GM18498 (cell line): ENCODE data around the gene NACAD.
"Not testable (repeated sequence)": the region's sequence is repeated elsewhere in the genome, so short reads cannot be mapped to it uniquely, and the experiment has no call there.

Source experiments
- ATAC-seq: cut with Tn5 transposase; IDR thresholded peaks from one replicate; pipeline ENCODE4 v1.9.1; 2021; ENCODE audit warnings: mild to moderate bottlenecking, moderate library complexity; ENCODE audit not compliant: unreplicated experiment

The NACAD gene

DNA sequence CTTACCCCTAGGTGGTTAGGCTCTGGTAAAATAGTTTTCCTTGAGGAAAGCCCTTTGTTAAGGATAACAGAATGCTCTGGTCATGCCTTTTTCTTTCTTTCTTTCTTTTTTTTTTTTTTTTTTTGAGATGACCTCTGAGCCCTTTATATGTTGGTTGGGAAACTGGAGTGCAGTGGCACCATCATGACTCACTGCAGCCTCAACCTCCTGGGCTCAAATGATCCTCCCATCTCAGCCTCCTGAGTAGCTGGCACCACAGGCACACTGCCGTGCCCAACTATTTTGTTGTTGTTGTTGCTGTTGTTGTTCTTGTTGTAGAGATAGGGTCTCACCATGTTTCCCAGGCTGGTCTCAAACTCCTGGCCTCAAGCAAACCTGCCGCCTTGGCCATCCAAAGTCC is 27.4 kb downstream of the NACAD start:
- ATAC-seq, result no peak

DNA sequence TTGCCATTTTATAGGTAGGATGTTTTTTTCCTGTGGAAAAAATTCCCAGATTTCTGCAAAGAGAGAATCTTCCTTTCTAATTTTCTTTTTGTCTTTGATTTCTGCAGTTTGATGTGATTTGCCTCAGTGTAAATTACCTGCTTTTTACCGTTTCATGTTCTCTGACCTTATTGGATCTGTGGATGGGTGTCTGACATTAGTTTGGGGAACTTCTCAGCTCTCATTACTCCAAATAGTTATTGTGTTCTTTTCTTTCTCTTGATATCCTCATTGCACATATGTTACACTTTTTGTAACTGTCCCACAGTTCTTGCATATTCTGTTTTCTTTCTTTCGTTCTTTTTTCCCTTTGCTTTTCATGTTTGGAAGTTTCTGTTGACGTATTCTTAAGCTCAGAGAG is 28.5 kb downstream of the NACAD start:
- ATAC-seq, result no peak

DNA sequence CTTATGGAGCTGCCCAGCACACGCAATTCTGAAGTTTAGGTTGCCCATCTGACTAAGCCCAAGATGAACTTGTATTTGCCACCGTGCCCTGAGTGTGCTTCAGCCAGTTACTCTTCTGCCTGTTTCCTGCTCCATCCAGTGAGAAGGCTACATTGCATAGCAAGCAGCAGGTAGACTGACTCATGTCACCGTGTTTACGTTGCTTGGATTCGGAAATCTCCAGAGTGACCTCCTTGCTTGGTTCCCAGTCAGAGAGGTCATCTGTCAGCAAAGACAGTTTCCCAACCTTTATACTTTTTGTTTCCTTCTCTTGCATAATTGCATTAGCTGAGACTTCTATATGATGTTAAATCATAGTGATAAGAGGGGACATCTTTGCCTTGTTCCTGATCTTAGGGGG is 30.9 kb downstream of the NACAD start:
- ATAC-seq, result no peak

DNA sequence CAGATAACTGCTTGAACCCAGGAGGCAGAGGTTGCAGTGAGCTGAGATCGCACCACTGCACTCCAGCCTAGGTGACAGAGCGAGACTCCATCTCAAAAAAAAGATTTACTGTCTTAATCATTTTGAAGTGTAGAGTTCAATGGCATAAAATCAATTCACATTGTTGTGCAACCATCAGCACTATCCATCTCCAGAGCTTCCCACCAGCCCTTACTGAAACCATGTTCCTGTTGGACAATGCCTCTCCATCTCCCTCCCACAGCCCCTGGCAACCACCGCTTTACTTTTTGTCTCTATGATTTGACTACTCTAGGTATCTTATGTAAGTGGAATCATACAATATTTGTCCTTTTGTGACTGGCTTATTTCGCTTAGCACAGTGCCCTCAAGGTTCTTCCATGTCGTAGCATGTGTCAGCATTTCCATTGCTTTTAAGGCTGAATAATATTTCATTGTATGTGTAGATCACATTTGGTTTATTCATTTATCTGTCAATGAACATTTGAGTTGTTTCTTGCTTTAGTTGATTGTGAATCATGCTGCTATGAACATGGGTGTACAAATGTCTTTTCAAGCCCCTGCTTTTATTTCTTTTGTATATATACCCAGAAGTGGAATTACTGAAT is 33.1 kb downstream of the NACAD start:
- ATAC-seq, result no peak

DNA sequence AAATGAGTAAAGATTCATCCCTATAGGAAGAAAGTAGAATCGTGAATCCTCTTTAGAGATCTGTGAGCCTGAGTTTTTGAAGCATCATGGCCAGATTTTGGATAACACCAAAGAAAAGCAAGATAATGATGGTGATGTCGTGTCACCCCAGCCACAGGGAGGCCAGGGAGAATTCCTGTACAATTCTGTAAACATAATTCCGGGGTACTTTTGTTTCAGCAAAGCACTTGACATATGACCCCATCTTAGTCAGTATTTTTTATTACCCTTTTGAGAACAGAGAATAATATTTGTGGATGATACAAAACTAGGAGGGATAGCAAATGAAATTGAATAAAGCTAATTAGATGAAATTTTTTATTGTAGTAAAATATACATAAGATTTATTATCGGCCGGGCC is 33.8 kb downstream of the NACAD start:
- ATAC-seq, result no peak

DNA sequence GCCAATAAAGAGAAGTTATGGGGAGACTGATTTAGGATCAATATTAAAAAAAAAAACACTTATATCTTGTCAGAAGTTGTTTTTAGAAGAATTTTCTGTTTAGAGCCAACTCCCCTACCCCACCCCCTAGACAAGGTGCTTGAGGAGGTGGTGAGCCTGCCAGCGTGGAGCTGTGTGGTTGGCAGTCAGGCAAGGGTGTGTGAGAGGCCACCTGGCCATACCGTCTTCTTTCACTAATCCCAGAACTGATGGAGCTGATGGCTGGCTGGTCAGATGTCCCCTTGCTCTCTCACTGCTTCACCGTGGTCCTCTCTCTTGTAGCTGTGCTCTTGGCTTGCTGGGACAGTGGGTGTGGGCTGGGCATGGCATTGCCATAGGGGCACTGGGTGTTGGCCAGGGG is 34.3 kb downstream of the NACAD start:
- ATAC-seq, result no peak

DNA sequence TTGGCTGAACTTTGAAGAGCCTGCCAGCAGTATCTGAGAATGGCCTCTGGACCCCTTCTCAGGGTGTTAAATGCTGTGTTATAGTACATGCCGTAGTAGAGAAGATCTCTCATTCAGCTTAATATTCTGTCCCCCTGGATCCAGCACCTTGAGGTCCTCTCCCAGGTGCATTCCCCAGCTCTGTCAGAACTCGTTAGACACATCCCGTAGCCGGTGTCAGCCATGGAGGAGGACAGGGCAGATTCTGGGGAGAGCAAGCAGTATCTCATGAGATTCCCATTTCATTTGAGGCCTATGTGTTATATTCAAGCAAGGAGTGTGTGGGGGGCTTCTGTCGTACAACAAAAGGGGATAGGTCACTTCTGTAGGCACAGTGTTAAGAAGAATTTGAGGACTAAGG is 34.8 kb downstream of the NACAD start:
- ATAC-seq, result no peak

DNA sequence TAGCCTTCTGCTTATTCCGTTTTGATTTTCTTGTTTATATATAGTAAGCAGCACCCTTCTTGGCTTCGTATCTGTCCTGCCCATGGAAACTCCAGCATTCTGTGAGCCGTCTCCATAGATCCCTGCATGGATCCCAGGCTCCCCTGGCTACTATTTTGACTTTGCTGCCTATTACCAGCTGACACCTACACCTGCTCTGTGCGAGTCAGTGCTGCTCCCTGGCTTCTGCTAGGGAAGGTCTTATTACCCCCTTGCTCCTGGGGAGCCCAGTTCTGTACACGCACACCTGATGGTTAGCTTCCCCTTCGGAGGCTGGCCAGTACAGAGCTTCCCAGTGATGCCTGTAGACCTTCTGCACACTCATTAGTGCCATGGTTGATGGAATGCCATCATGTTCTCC is 35.4 kb downstream of the NACAD start:
- ATAC-seq, result no peak

DNA sequence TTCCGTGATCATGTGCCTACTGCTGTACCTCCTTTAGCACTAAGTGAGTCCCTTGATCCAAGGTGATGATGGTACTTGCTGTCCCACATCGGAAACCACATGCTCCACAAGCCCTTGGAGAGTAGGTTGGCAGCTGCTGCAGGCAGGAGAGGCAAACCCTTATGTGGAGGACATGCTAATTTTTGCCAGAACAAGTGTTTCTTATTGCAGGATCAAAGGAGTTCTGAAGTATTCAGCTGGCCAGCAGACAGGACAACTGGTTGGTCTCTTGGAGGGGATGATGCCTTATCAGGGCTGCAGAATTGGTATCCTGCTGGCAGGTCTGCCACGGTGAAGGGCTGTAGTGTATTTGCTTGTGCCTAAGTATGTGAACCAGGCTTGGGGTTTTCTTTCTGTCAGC is 36.8 kb downstream of the NACAD start:
- ATAC-seq, result no peak

DNA sequence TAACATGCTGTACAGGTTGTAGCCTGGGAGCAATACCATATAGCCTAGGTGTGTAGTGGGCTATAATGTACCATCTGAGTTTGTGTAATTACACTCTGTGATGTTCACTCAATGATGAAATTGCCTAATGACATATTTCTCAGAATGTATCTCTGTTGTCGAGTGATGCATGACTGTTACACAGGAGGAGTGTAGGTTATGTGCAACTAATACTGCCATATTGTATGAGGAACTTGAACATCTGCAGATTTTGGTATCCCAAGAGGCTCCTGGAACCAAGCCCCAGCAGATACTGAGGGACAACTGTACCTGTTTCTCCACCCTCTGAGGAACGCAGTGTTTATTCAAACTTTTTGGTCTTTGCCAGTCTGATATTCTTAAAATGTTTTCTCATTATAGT is 38.6 kb downstream of the NACAD start:
- ATAC-seq, result no peak

DNA sequence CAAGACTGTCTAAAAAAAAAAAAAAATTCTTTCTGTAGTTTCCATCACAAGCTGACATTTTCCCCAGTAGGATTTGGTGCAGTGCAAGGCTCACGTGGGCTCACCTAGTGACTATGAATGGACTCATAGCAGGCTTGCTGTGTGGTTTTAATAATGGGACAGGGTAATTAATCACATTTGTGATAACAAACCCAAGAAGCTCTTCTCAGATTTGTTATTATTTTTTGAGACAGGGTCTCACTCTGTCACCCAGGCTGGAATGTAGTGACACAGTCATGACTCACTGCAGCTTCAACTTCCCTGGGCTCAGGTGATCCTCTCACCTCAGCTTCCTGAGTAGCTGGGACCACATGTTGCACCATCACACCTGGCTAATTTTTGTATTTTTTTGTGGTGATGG is 40.0 kb downstream of the NACAD start:
- ATAC-seq, result no peak

DNA sequence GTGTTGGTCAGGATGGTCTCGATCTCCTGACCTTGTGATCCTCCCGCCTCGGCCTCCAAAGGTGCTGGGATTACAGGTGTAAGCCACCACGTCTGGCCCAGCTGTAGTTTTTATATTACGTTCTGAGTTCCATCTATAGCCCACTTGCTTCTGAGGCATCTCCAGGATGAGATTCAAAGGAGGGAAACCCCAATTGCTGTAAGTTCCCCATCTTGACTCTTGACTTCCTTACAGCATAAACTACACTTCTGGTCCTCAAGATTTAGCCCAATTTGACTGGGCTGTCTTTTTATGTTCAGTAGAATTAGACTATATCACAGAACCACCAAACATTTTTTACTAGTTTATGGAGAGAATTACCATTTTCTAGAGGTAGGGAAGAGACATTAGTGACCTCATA is 44.4 kb downstream of the NACAD start:
- no peak for ATAC-seq

DNA sequence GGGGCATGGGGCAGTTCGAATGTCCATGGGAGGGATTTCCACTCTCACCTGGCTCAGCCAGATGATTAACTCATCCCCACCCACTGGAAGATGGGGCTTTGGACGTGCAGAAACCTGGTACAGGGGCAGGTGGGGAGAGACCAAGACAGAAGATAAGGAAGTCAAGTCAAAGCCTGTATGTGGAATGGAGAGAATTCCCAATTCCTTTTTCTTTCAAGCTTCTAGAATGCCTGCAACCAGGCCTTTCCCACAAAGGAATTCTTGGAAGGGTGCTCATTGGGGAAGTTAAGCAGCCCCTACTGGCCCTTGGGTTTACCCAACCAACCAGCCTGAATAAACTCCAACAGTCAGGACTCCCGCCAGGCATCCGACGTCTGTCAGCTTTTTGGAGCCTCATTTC is 49.7 kb downstream of the NACAD start:
- ATAC-seq, result no peak

DNA sequence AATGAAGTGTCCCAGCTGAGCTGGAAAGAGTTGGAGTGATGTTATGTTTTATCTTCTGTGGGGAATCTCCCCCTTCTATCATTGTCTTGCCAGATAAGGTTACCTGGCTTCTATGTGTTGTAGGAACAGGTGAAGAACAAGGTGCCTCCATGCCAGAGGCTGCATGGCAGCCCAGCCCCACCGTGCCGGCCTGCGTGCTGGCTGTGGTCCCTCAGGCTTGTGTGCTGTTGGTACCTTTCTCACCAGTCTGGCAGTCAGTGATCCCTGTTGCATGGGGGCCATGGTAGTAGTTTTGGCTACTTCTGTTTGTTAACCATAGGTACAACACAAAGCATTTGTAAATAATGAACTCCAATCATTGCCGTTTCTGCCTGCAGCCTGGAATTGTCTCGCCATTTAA is 50.9 kb downstream of the NACAD start:
- ATAC-seq, result no peak

DNA sequence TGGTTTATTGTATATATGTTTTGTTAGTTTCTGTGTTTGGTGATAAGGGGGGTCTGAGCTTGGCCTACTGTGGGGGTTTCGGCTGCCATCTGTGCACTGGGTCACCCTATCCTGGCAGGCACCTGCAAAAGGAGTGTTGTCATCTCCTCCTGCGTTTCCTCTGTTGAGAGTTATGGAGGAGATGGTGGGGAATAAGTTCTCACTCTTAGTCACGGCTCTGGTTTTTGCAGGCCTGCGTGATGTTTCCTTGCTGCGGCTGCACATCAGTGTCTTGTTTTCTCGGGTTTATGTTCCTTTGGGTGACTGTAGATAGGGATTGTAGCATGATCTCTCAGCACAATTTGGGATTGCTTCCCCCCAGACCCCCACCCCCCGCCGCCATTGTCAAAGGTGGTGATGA is 52.0 kb downstream of the NACAD start:
- no peak for ATAC-seq

DNA sequence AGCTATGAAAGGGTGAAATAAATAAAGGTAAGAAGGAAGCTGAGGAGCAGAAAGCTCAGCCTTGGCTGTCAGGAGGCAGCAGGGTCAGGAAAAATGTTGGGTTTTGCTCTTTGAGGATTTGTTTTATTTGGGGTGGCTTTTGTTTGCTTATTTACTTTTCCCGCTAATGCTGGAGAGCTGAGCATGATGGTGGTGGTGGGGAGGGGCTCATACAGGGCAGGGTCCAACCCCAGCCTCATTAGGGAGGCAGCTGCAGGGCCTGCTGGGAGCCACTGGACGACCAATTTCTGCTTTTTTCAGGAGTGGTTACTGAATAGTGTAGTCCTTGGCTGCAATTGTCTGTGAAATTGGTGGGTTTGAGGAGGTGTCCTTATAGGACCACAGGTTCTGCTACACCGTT is 52.5 kb downstream of the NACAD start:
- no peak for ATAC-seq

DNA sequence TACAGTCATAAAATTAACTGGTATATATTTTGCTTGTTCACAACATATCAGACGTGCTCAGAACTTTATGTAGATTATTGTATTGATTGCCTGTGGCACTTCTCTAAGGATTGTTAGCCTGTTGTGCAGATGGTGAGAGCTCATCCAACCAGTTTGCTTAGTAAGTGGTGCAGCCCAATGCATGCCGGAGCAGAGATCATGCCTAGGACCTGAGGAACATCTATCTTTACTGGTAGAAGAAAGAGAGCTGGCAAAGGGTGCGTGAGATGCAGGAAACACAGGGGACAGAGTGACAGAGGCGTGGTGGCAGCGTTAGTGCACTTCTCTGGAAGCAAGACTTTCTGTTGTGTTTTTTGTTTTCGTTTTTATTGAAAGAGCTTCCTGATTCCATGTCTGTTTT is 52.9 kb downstream of the NACAD start:
- no peak for ATAC-seq

DNA sequence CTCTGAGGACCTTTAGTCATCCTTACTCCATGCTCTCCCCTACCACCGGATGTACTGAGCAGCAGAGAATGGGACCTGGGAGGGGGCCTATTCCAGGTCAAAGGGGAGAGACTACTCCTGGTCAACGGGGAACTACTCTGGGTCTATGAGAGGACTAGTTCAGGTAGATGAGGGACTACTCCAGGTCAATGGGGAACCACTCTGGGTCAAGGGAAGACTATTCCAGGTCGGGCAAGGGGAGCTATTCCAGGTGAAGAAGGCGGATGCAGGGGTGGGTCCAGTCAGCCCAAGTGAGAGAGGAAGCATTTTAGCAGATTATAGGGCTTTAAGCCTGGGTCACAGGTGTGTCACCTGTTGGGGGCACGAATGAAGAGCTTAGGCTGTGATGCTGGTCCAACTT is 53.4 kb downstream of the NACAD start:
- no peak for ATAC-seq

DNA sequence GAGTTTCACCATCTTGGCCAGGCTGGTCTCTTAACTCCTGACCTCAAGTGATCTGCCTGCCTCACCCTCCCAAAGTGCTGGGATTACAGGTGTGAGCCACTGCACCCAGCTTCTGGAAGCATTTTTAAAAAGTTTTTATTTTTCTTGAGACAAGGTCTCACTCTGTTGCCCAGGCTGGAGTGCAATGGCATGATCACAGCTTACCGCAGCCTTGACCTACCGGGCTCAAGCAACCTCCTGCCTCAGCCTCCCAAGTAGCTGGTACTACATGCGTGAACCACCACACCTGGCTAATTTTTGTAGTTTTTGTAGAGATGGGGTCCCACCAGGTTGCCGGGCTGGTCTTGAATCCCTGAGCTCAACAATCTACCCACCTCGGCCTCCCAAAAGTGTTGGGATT is 54.1 kb downstream of the NACAD start:
- ATAC-seq, result not testable (repeated sequence)

DNA sequence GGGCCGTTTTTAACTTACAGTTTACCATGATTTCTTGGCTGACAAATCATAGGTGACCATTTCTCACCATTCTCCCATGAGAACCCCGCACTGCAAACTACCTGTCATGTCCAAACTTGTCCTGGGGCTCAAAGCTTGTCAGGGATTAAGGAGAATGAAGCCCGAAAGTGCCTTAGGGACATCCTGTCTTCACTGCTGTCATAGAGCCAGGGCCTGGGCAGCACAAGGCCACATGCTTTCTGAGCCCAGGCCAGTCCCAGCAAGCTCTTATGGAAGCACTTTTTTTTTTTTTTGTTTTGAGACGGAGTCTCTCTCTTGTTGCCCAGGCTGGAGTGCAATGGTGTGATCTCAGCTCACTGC is 54.9 kb downstream of the NACAD start:
- no peak for ATAC-seq

DNA sequence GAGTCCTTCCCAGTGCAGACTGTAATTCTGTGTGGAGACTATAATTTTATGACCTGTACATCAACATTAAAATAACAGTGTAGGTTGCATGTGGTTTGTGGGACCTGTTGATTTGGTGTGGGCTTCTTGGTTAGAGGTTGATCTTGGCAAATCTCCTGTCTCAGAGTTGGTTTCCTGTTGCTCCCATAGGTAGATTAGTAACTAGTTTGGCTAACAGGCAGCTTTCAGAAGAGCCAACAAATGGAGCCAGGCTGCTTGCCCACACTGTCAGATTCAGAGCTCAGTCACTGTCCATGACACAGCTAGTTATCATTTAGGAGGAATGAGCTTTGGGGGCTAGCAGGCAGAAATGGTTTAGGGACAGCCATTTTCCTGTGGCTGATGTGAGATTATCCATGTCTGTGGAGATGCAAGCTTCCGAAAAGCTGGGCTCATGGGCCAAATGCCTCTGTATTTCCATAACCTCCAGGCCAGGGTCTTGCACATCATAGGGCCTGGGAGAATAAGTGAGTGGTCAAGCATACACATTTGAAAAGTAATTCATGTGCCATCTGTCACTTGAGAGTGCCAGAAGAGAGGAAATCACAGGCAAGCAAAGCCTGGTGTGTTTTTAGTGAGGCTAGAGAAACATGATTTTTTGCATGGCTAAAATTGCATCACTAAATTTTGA is 55.4 kb downstream of the NACAD start:
- ATAC-seq, result no peak

DNA sequence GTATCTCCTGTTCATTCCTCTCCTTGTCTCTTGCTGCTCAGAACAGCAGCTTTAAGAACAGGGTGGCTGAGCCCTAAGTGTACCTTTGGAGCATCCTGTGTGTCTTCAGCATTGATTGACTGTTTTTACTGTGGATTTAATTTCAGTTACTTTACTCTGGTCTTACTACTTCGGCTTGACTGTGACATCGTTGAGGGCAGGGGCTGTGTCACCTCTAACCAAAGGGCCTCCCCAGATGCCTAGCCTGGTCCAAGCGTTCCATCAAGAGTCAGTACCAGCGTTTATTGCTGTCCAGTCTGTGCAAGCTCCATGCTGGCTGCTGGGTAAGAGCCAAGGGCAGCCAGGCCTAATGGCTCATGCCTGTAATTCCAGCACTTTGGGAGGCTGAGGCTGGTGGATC is 56.3 kb downstream of the NACAD start:
- no peak for ATAC-seq

DNA sequence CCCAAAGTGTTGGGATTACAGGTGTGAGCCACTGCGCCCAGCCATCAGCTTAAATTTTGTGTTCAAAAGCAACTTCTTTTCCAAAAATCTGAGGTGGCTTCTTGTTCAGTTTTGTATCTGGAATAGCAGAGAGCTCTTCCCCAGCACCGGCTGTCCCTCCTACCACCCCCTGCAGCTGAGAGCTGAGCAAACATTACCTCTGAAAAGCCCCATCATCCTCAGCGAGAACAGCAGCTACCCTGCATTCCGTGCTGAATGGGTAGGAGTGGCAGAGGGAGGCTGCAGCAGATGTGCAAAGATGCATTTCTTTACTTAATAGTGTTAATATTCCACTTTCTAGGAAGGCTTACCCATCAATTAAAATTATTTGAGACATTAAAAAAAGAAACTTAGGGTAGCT is 56.9 kb downstream of the NACAD start:
- ATAC-seq, result no peak
